HG02973 (cell line): ENCODE measurements around the gene CD40LG.

Experiments
- ATAC-seq: cut with Tn5 transposase; IDR thresholded peaks from one replicate; pipeline ENCODE4 v1.9.1; 2021; ENCODE audit warnings: moderate library complexity; ENCODE audit not compliant: unreplicated experiment

CD40LG gene

GRCh38 chrX:136692271-136692670 is 44.3 kb downstream of the CD40LG start:
- no peak for ATAC-seq

- ATAC-seq = peak; percentile 62
Measured at GRCh38 chrX:136694431-136695087, 46.6 kb downstream of the CD40LG start.

GRCh38 chrX:136697156-136697555 is 49.2 kb downstream of the CD40LG start:
- ATAC-seq = no peak

- ATAC-seq = no peak
Measured at GRCh38 chrX:136708348-136708747, 60.4 kb downstream of the CD40LG start.
